HCT116 (cell line): ENCODE measurements around the gene PKNOX2. TPM values are rescaled to one million over a fixed set of nuclear protein-coding genes. Genes with fewer than 3 reads are reported as not detected.

ENCODE experiments used
- ATAC-seq: fragments of 200-7000 bp; cut with Tn5 transposase; 2 replicates; pipeline ENCODE4 v1.9.1; 2020; ENCODE audit warnings: mild to moderate bottlenecking, moderate library complexity
- BruUV-seq: library from RNA; stranded (reverse); fragments of 400-500 nt; replicated peaks from 2 replicates; lab custom pipeline; 2021; lab: Mats Ljungman, UMichigan
- CTCF ChIA-PET: fragments of 300-600 bp; sonication (Branson Sonifier 250); formaldehyde crosslinking; loops from one replicate; lab custom pipeline; 2021; ENCODE audit warnings: antibody characterized with exemption; lab: Charles Lee
- POLR2A ChIA-PET: fragments of 300-600, 350-600 bp; sonication (Branson Sonifier 250); formaldehyde crosslinking; loops from one replicate; lab custom pipeline; 2021; ENCODE audit warnings: antibody characterized with exemption; lab: Charles Lee
- RAD21 ChIA-PET, 2 experiments: fragments of 300-600 bp; sonication (Branson Sonifier 250); formaldehyde crosslinking; loops; one replicate each; lab custom pipeline; 2023; ENCODE audit warnings: low total read pairs in 2 of 2; ENCODE audit not compliant: uncharacterized antibody in 2 of 2, unreplicated experiment in 2 of 2, low non-redundant PET in 1 of 2; lab: Charles Lee
- DNase-seq: peaks from one replicate; pipeline ENCODE4 v3.0.0-alpha.2; 2010; ENCODE audit warnings: low read depth, low spot score
- H2AFZ ChIP-seq: fragments of 200-600 bp; shearing (Covaris generic), sonication (generic); 2 replicates; pipeline ENCODE4 v1.6.1; 2017; ENCODE audit warnings: low read depth, mixed run types, mixed read lengths, antibody characterized with exemption, low read length; ENCODE audit not compliant: poor library complexity, severe bottlenecking
- H3K27ac ChIP-seq: 2 replicates; pipeline ENCODE4 v1.5.1; 2012; ENCODE audit warnings: low read depth, low read length
- H3K27me3 ChIP-seq: fragments of 200-600 bp; sonication (generic); 2 replicates; pipeline ENCODE4 v1.6.1; 2016; ENCODE audit warnings: mixed run types, low read length, mixed read lengths; ENCODE audit not compliant: insufficient read depth
- H3K36me3 ChIP-seq, 2 experiments: fragments of 200-500 bp in 1 of 2; fragments of 200-600 bp in 1 of 2; sonication (Bioruptor generic) in 1 of 2; sonication (generic) in 1 of 2; 2 replicates each; pipeline versions ENCODE4 v1.5.1 to v1.6.1; 2014 to 2016; ENCODE audit warnings: low read length in 2 of 2, inconsistent platforms in 1 of 2, mixed read lengths in 1 of 2, mixed run types in 1 of 2; ENCODE audit not compliant: insufficient read depth in 2 of 2, control insufficient read depth in 1 of 2
- H3K4me1 ChIP-seq, 2 experiments: fragments of 200-600 bp in 1 of 2; sonication (generic) in 1 of 2; 2 replicates each; pipeline versions ENCODE4 v1.5.1 to v1.6.1; 2012 to 2017; ENCODE audit warnings: low read length in 2 of 2, inconsistent platforms in 1 of 2, mild to moderate bottlenecking in 1 of 2, mixed read lengths in 1 of 2, mixed run types in 1 of 2, moderate library complexity in 1 of 2; ENCODE audit not compliant: insufficient read depth in 2 of 2, control insufficient read depth in 1 of 2
- H3K4me2 ChIP-seq: fragments of 200-600 bp; sonication (generic); 2 replicates; pipeline ENCODE4 v1.6.1; 2017; ENCODE audit warnings: mixed run types, low read length, mixed read lengths
- H3K4me3 ChIP-seq, 2 experiments: fragments of 200-600 bp in 1 of 2; sonication (generic) in 1 of 2; replicated peaks in 1 of 2; 2 replicates each; pipeline ENCODE4 v1.5.1; 2011 to 2016; ENCODE audit warnings: low read length in 2 of 2, control low read depth in 1 of 2, low read depth in 1 of 2, mild to moderate bottlenecking in 1 of 2, mixed read lengths in 1 of 2, mixed run types in 1 of 2
- H3K79me2 ChIP-seq: fragments of 200-600 bp; sonication (generic); 2 replicates; pipeline ENCODE4 v1.6.1; 2017; ENCODE audit warnings: mild to moderate bottlenecking, mixed run types, low read length, moderate library complexity, mixed read lengths; ENCODE audit not compliant: insufficient read depth
- H3K9ac ChIP-seq: fragments of 200-600 bp; sonication (generic); 2 replicates; pipeline ENCODE4 v1.6.1; 2016; ENCODE audit warnings: low read length, mixed read lengths
- H3K9me2 ChIP-seq: fragments of 200-600 bp; sonication (generic), shearing (Covaris generic); 2 replicates; pipeline ENCODE4 v1.6.1; 2017; ENCODE audit warnings: mixed run types, mild to moderate bottlenecking, moderate library complexity; ENCODE audit not compliant: insufficient read depth
- H3K9me3 ChIP-seq, 2 experiments: fragments of 200-500 bp in 1 of 2; fragments of 200-600 bp in 1 of 2; sonication (Bioruptor generic) in 1 of 2; sonication (generic) in 1 of 2; 2 replicates each; pipeline ENCODE4 v1.6.1; 2014 to 2017; ENCODE audit warnings: low read length in 2 of 2, mixed read lengths in 2 of 2, inconsistent platforms in 1 of 2, low read depth in 1 of 2, mild to moderate bottlenecking in 1 of 2, mixed run types in 1 of 2, moderate library complexity in 1 of 2; ENCODE audit not compliant: control insufficient read depth in 1 of 2, insufficient read depth in 1 of 2
- H4K20me1 ChIP-seq: fragments of 200-600 bp; sonication (generic), shearing (Covaris generic); 2 replicates; pipeline ENCODE4 v1.6.1; 2017; ENCODE audit warnings: mixed run types, mild to moderate bottlenecking, moderate library complexity; ENCODE audit not compliant: insufficient read depth
- CBX3 ChIP-seq: IDR thresholded peaks from 2 replicates; pipeline ENCODE4 v1.6.1; 2012; ENCODE audit warnings: low read depth
- CEBPB ChIP-seq: IDR thresholded peaks from 2 replicates; pipeline ENCODE4 v1.6.1; 2012; ENCODE audit warnings: low read depth
- EGR1 ChIP-seq: IDR thresholded peaks from 2 replicates; pipeline ENCODE4 v1.6.1; 2012; ENCODE audit warnings: low read depth
- ELF1 ChIP-seq: IDR thresholded peaks from 2 replicates; pipeline ENCODE4 v1.6.1; 2012; ENCODE audit warnings: low read depth, borderline replicate concordance
- EZH2 ChIP-seq: fragments of 200-600 bp; sonication (generic); IDR thresholded peaks from 2 replicates; pipeline ENCODE4 v1.6.1; 2017; ENCODE audit warnings: antibody characterized with exemption, mixed run types
- JUND ChIP-seq: IDR thresholded peaks from 2 replicates; pipeline ENCODE4 v1.6.1; 2012
- POLR2A ChIP-seq: IDR thresholded peaks from 2 replicates; pipeline ENCODE4 v1.7.0; 2011; ENCODE audit warnings: borderline replicate concordance; ENCODE audit not compliant: insufficient read depth, insufficient read length; ENCODE audit errors: extremely low read depth
- RAD21 ChIP-seq: IDR thresholded peaks from 2 replicates; pipeline ENCODE4 v1.6.1; 2012; ENCODE audit warnings: low read depth, mild to moderate bottlenecking
- SIN3A ChIP-seq: IDR thresholded peaks from 2 replicates; pipeline ENCODE4 v1.6.1; 2012; ENCODE audit warnings: low read depth
- SP1 ChIP-seq: IDR thresholded peaks from 2 replicates; pipeline ENCODE4 v1.6.1; 2012; ENCODE audit warnings: low read depth
- SRF ChIP-seq: IDR thresholded peaks from 2 replicates; pipeline ENCODE4 v1.6.1; 2012; ENCODE audit warnings: low read depth
- TCF7L2 ChIP-seq: IDR thresholded peaks from 2 replicates; pipeline ENCODE4 v1.7.0; 2011; ENCODE audit warnings: borderline replicate concordance, inconsistent platforms; ENCODE audit not compliant: insufficient read depth, insufficient read length; ENCODE audit errors: extremely low read depth
- YY1 ChIP-seq: IDR thresholded peaks from 2 replicates; pipeline ENCODE4 v1.6.1; 2011; ENCODE audit warnings: low read length, low read depth, moderate library complexity, mild to moderate bottlenecking; ENCODE audit not compliant: insufficient replicate concordance; ENCODE audit errors: extremely low read depth
- ZBTB33 ChIP-seq: IDR thresholded peaks from 2 replicates; pipeline ENCODE4 v1.6.1; 2011; ENCODE audit warnings: mild to moderate bottlenecking, low read length, moderate library complexity; ENCODE audit not compliant: insufficient replicate concordance; ENCODE audit errors: extremely low read depth
- ZFX ChIP-seq: fragments of 450-650 bp; IDR thresholded peaks from 2 replicates; pipeline ENCODE4 v1.6.1; 2017
- intact Hi-C: fragments of 100-400 bp; cut with micrococcal nuclease; formaldehyde crosslinking; loops from 2 replicates; pipeline ENCODE4 v1.10.0; 2022
- total RNA-seq: library from RNA; stranded (reverse); gene quantifications from one replicate; pipeline ENCODE4 v1.2.1, GENCODE V29; 2021; ENCODE audit not compliant: unreplicated experiment
- TF ChIP-seq, protein P1 (sequence below): IDR thresholded peaks from 2 replicates; pipeline ENCODE4 v1.6.1; 2012
- TF ChIP-seq, protein P2 (sequence below), 3 experiments: fragments of 200-600 bp in 1 of 3; sonication (generic) in 1 of 3; IDR thresholded peaks in 2 of 3; conservative IDR thresholded peaks in 1 of 3; 2 replicates each; pipeline ENCODE4 v1.5.1; 2012 to 2017; ENCODE audit warnings: low read depth in 2 of 3, low read length in 2 of 3, antibody characterized with exemption in 1 of 3, borderline replicate concordance in 1 of 3, control low read depth in 1 of 3, mild to moderate bottlenecking in 1 of 3, mixed read lengths in 1 of 3, mixed run types in 1 of 3, moderate library complexity in 1 of 3; ENCODE audit not compliant: insufficient read depth in 1 of 3
- TF ChIP-seq, protein P3 (sequence below): IDR thresholded peaks from 2 replicates; pipeline ENCODE4 v1.6.1; 2012

Gene PKNOX2
- total RNA-seq, 1 experiment from 2014 or later, result 0.20 TPM

DNA sequence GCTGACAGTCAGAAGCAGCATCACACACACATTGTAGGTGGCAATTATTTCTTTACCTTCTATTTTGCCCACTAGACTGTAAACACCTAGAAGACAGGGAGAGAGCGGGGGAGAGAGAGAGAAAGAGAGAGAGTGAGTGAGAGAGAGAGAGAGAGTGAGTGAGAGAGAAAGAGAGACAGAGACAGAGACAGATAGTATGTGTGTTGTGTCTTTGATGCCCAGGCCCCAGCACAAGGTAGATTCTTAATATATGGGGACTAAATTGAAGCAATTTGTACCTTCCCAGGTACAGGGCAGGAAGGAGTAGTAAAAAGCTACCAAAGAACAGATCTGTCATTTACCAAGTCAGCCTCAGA, 163.7 kb downstream of the PKNOX2 start (continued):
- no peak for TF ChIP-seq TCF7L2

- intact Hi-C loops, result no loop called here
- Histone ChIP-seq H3K4me3 (no peak overlapping the region), H3K4me1 (no peaks in the 10 kb centered on the region), H3K9me2 (no peaks in the 10 kb centered on the region), H3K79me2 (no peaks in the 10 kb centered on the region), H3K36me3 (no peaks in the 10 kb centered on the region; a peak in 1 of 4 replicates), H3K27ac (no peak overlapping the region), H2AFZ (no peak overlapping the region), H3K4me2 (no peak overlapping the region), H3K9me3 (no peaks in the 10 kb centered on the region), H4K20me1 (no peaks in the 10 kb centered on the region), H3K9ac (no peak overlapping the region), H3K27me3 (peaks cover 22% of the 10 kb centered on the region)
- ChIA-PET CTCF (interaction anchor here (1.0 kb wide), 1 partner anchor 16 kb away, joined by 4 read pairs; no protein-coding TSS in a partner anchor), RAD21 (no interaction called here), POLR2A (no interaction called here)
- DNase-seq (no peak), ATAC-seq (no peak)
- no TSS peak for BruUV-seq
- TF ChIP-seq CEBPB, result no peak
- TF ChIP-seq SIN3A, result no peak
- TF ChIP-seq POLR2A, result no peak
- no peak for TF ChIP-seq JUND
- TF ChIP-seq, protein P1, sequence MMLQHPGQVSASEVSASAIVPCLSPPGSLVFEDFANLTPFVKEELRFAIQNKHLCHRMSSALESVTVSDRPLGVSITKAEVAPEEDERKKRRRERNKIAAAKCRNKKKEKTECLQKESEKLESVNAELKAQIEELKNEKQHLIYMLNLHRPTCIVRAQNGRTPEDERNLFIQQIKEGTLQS, result no peak
- TF ChIP-seq, protein P2, sequence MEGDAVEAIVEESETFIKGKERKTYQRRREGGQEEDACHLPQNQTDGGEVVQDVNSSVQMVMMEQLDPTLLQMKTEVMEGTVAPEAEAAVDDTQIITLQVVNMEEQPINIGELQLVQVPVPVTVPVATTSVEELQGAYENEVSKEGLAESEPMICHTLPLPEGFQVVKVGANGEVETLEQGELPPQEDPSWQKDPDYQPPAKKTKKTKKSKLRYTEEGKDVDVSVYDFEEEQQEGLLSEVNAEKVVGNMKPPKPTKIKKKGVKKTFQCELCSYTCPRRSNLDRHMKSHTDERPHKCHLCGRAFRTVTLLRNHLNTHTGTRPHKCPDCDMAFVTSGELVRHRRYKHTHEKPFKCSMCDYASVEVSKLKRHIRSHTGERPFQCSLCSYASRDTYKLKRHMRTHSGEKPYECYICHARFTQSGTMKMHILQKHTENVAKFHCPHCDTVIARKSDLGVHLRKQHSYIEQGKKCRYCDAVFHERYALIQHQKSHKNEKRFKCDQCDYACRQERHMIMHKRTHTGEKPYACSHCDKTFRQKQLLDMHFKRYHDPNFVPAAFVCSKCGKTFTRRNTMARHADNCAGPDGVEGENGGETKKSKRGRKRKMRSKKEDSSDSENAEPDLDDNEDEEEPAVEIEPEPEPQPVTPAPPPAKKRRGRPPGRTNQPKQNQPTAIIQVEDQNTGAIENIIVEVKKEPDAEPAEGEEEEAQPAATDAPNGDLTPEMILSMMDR (IDR thresholded peaks at IDR 0.05 in 2 of 3, conservative IDR thresholded peaks at IDR 0.05 in 1 of 3; ENCODE audit: borderline replicate concordance in 1 of 3, insufficient read depth in 1 of 3, low read depth in 2 of 3, low read length in 2 of 3), result no peak
- no peak for TF ChIP-seq ZBTB33
- no peak for TF ChIP-seq EZH2
- no peak for TF ChIP-seq EGR1
- no peak for TF ChIP-seq ELF1
- TF ChIP-seq, protein P3, sequence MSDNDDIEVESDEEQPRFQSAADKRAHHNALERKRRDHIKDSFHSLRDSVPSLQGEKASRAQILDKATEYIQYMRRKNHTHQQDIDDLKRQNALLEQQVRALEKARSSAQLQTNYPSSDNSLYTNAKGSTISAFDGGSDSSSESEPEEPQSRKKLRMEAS, result no peak
- TF ChIP-seq SRF, result no peak
- TF ChIP-seq YY1, result no peak
- no peak for TF ChIP-seq ZFX
- TF ChIP-seq RAD21, result no peak
- TF ChIP-seq CBX3, result no peak
- no peak for TF ChIP-seq SP1
- TF ChIP-seq TCF7L2, result no peak
These were observed 165.2 kb downstream of the PKNOX2 start for GRCh38 chr11:125329786-125330185.
